ENCODE measurements around the gene FUNDC2.

The FUNDC2 gene

GRCh38 chrX:155108427-155108826 is 81.8 kb downstream of the FUNDC2 start:
- Histone ChIP-seq H2BK15ac (ENCODE audit: low read length) (no peak overlapping the region), H2BK120ac (ENCODE audit: low read depth, low read length) (no peak overlapping the region), H2AFZ (ENCODE audit: low read length) (no peak overlapping the region), H3K27me3 (ENCODE audit: control insufficient read depth in 3 of 3, insufficient read depth in 3 of 3, low read depth in 1 of 3, low read length in 3 of 3) (no peaks in the 10 kb centered on the region), H3K27ac (replicated peaks; ENCODE audit: low read length) (no peak overlapping the region), H3K18ac (ENCODE audit: low read length) (no peak overlapping the region), H4K91ac (ENCODE audit: low read depth, low read length, poor library complexity) (no peak overlapping the region), H2AK5ac (ENCODE audit: low read depth, low read length) (no peak overlapping the region), H3K9me3 (replicated peaks in 1 of 2; ENCODE audit: control insufficient read depth in 2 of 2, insufficient read depth in 1 of 2, low read depth in 1 of 2, low read length in 2 of 2) (peaks cover 0 to 6% of the 10 kb centered on the region in 2 donors), H4K8ac (ENCODE audit: low read depth, low read length) (no peak overlapping the region), H3K9ac (ENCODE audit: low read depth, low read length, poor library complexity) (no peak overlapping the region), H3K36me3 (replicated peaks in 1 of 2; ENCODE audit: control insufficient read depth in 2 of 2, insufficient read depth in 2 of 2, low read length in 2 of 2) (peaks cover 0 to 16% of the 10 kb centered on the region in 2 donors), H3K79me1 (ENCODE audit: low read depth, low read length) (no peaks in the 10 kb centered on the region), H3K4me3 (ENCODE audit: low read length in 2 of 2) (no peak overlapping the region), H3K4me1 (ENCODE audit: control insufficient read depth in 2 of 2, insufficient read depth in 1 of 2, low read depth in 1 of 2, low read length in 2 of 2) (no peaks in the 10 kb centered on the region), H3K4me2 (ENCODE audit: insufficient read depth, low read length, poor library complexity, severe bottlenecking) (no peak overlapping the region), H2BK5ac (ENCODE audit: low read length) (no peak overlapping the region), H3K23ac (ENCODE audit: low read depth, low read length, poor library complexity) (no peak overlapping the region), H2BK12ac (ENCODE audit: low read length) (no peak overlapping the region), H3K4ac (ENCODE audit: low read length) (no peak overlapping the region), H3K14ac (ENCODE audit: low read length) (no peak overlapping the region)
- DNase-seq (ENCODE audit: low spot score), result no peak
